Caki2 (cell line): Measurements from ENCODE around the gene CHST12. TPM values are rescaled to one million over a fixed set of nuclear protein-coding genes. Genes with fewer than 3 reads are reported as not detected.

ENCODE experiments used
- DNase-seq: peaks from one replicate; pipeline ENCODE4 v3.0.0-alpha.2; 2015; ENCODE audit warnings: low read depth
- in situ Hi-C: cut with HindIII; loops from 2 replicates; pipeline ENCODE4 v1.10.0; 2016; ENCODE audit warnings: low sequenced_read_pairs, low pct_unique_long_range_greater_than_20kb, mixed read lengths
- total RNA-seq: library from RNA; depleted of rRNA; stranded (reverse); fragments of >200 nt; shearing (Covaris generic); gene quantifications from 2 replicates; pipeline ENCODE4 v1.2.3, GENCODE V29; 2014; ENCODE audit warnings: low replicate concordance

The CHST12 gene
- total RNA-seq, 1 experiment from 2014 or later = 12.7 TPM

GRCh38 chr7:2480070-2480408, 76.6 kb downstream of the CHST12 start:
- no peak for DNase-seq
- in situ Hi-C loops = no loop called here

GRCh38 chr7:2481195-2481594, 77.8 kb downstream of the CHST12 start:
- in situ Hi-C loops = no loop called here
- DNase-seq = no peak

- DNase-seq = no peak
- in situ Hi-C loops = no loop called here
Observed at GRCh38 chr7:2482725-2483451, 79.5 kb downstream of the CHST12 start.

- in situ Hi-C loops = no loop called here
Observed at GRCh38 chr7:2483494-2483893, 80.1 kb downstream of the CHST12 start.

GRCh38 chr7:2484868-2485267, 81.5 kb downstream of the CHST12 start:
- in situ Hi-C loops = no loop called here

More at GRCh38 chr7:2483494-2483893, 80.1 kb downstream of the CHST12 start:
- DNase-seq = no peak

GRCh38 chr7:2487586-2488271, 84.3 kb downstream of the CHST12 start:
- DNase-seq = no peak
- in situ Hi-C loops = no loop called here

More at GRCh38 chr7:2484868-2485267, 81.5 kb downstream of the CHST12 start:
- no peak for DNase-seq

- in situ Hi-C loops = no loop called here
- DNase-seq = no peak
Observed at GRCh38 chr7:2488272-2488645, 84.8 kb downstream of the CHST12 start.

GRCh38 chr7:2488681-2489080, 85.3 kb downstream of the CHST12 start:
- in situ Hi-C loops = no loop called here
- no peak for DNase-seq

GRCh38 chr7:2490181-2490651, 86.8 kb downstream of the CHST12 start:
- in situ Hi-C loops = no loop called here
- DNase-seq = no peak

- in situ Hi-C loops = no loop called here
- DNase-seq = no peak
Observed at GRCh38 chr7:2492038-2492437, 88.6 kb downstream of the CHST12 start.

- DNase-seq = no peak
- in situ Hi-C loops = no loop called here
Observed at GRCh38 chr7:2493205-2494164, 90.1 kb downstream of the CHST12 start.

- DNase-seq = no peak
- in situ Hi-C loops = no loop called here
Observed at GRCh38 chr7:2494191-2495130, 91.0 kb downstream of the CHST12 start.

GRCh38 chr7:2495418-2496299, 92.2 kb downstream of the CHST12 start:
- in situ Hi-C loops = no loop called here
- no peak for DNase-seq

- in situ Hi-C loops = no loop called here
- no peak for DNase-seq
Observed at GRCh38 chr7:2496375-2496774, 93.0 kb downstream of the CHST12 start.

GRCh38 chr7:2497065-2497464, 93.7 kb downstream of the CHST12 start:
- no peak for DNase-seq
- in situ Hi-C loops = no loop called here

- DNase-seq = no peak
- in situ Hi-C loops = no loop called here
Observed at GRCh38 chr7:2497500-2498336, 94.3 kb downstream of the CHST12 start.
